ENCODE results near the gene RAB42. TPM values are rescaled to one million over a fixed set of nuclear protein-coding genes. Genes with fewer than 3 reads are reported as not detected.
"Not testable (repeated sequence)": the region's sequence is repeated elsewhere in the genome, so short reads cannot be mapped to it uniquely, and the experiment has no call there.

Gene RAB42
- polyA plus RNA-seq, 4 donors, result 2.1 to 3.7 (median 3.0) TPM

GRCh38 chr1:28581531-28582247, 10.4 kb upstream of the RAB42 start:
- DNase-seq (ENCODE audit: low read depth in 4 of 4, low spot score in 2 of 4), result peak; percentile 85 to 92 (median 89)

GRCh38 chr1:28582248-28582615, 9.8 kb upstream of the RAB42 start:
- DNase-seq (ENCODE audit: low read depth in 4 of 4, low spot score in 2 of 4), result no peak

- not testable (repeated sequence) for DNase-seq (ENCODE audit: low read depth in 4 of 4, low spot score in 2 of 4)
Observed at GRCh38 chr1:28586585-28587391, 5.3 kb upstream of the RAB42 start.

GRCh38 chr1:28592321-28593071, 431 bp downstream of the RAB42 start:
- no peak for DNase-seq (ENCODE audit: low read depth in 4 of 4, low spot score in 2 of 4)

GRCh38 chr1:28593988-28594356, 1.9 kb downstream of the RAB42 start:
- not testable (repeated sequence) for DNase-seq (ENCODE audit: low read depth in 4 of 4, low spot score in 2 of 4)

- DNase-seq (ENCODE audit: low read depth in 4 of 4, low spot score in 2 of 4), result not testable (repeated sequence)
Observed at GRCh38 chr1:28594686-28595411, 2.8 kb downstream of the RAB42 start.

- DNase-seq (ENCODE audit: low read depth in 4 of 4, low spot score in 2 of 4), result no peak
Observed at GRCh38 chr1:28595412-28596191, 3.5 kb downstream of the RAB42 start.

GRCh38 chr1:28596276-28596675, 4.2 kb downstream of the RAB42 start:
- not testable (repeated sequence) for DNase-seq (ENCODE audit: low read depth in 4 of 4, low spot score in 2 of 4)

GRCh38 chr1:28601696-28602095, 9.6 kb downstream of the RAB42 start:
- DNase-seq (ENCODE audit: low read depth in 4 of 4, low spot score in 2 of 4), result no peak

GRCh38 chr1:28602536-28603439, 10.7 kb downstream of the RAB42 start:
- DNase-seq (ENCODE audit: low read depth in 4 of 4, low spot score in 2 of 4), result peak in 2 of 4 donors; percentile 44 to 75

GRCh38 chr1:28604411-28604810, 12.3 kb downstream of the RAB42 start:
- DNase-seq (ENCODE audit: low read depth in 4 of 4, low spot score in 2 of 4), result no peak

- DNase-seq (ENCODE audit: low read depth in 4 of 4, low spot score in 2 of 4), result no peak
Observed at GRCh38 chr1:28604962-28605361, 12.9 kb downstream of the RAB42 start.

- DNase-seq (ENCODE audit: low read depth in 4 of 4, low spot score in 2 of 4), result no peak
Observed at GRCh38 chr1:28606771-28607170, 14.7 kb downstream of the RAB42 start.

GRCh38 chr1:28613175-28613574, 21.1 kb downstream of the RAB42 start:
- no peak for DNase-seq (ENCODE audit: low read depth in 4 of 4, low spot score in 2 of 4)

GRCh38 chr1:28631713-28632112, 39.6 kb downstream of the RAB42 start:
- no peak for DNase-seq (ENCODE audit: low read depth in 4 of 4, low spot score in 2 of 4)

GRCh38 chr1:28632560-28632959, 40.5 kb downstream of the RAB42 start:
- DNase-seq (ENCODE audit: low read depth in 4 of 4, low spot score in 2 of 4), result no peak

GRCh38 chr1:28640766-28641165, 48.7 kb downstream of the RAB42 start:
- DNase-seq (ENCODE audit: low read depth in 4 of 4, low spot score in 2 of 4), result no peak

- no peak for DNase-seq (ENCODE audit: low read depth in 4 of 4, low spot score in 2 of 4)
Observed at GRCh38 chr1:28642056-28642846, 50.2 kb downstream of the RAB42 start.

Data from left renal cortex interstitium (tissue), 4 donors.